CD8-positive, alpha-beta memory T cell (primary cell): Measurements from ENCODE around the gene CFAP43. TPM values are rescaled to one million over a fixed set of nuclear protein-coding genes. Genes with fewer than 3 reads are reported as not detected.

Experiments
- CTCF ChIA-PET: fragments of 350-600 bp; sonication (Branson Sonifier 250); formaldehyde crosslinking; loops from one replicate; lab custom pipeline; 2021; ENCODE audit warnings: antibody characterized with exemption; lab: Charles Lee
- POLR2A ChIA-PET: fragments of 350-600 bp; sonication (Branson Sonifier 250); formaldehyde crosslinking; loops from one replicate; lab custom pipeline; 2021; ENCODE audit warnings: antibody characterized with exemption; lab: Charles Lee
- DNase-seq, 5 donors: peaks; one replicate each; pipeline versions ENCODE4 v3.0.0 to v3.0.0-alpha.2; 2020 to 2022; ENCODE audit warnings: mixed read lengths in 1 of 5
- H3K27ac ChIP-seq: one replicate; pipeline ENCODE4 v1.7.0; 2013; ENCODE audit warnings: low read depth, mild to moderate bottlenecking, low read length, moderate library complexity
- H3K27me3 ChIP-seq: 2 replicates; pipeline ENCODE4 v1.7.0; 2013; ENCODE audit warnings: low read length, mild to moderate bottlenecking; ENCODE audit not compliant: insufficient read depth, poor library complexity, severe bottlenecking
- H3K36me3 ChIP-seq: 2 replicates; pipeline ENCODE4 v1.7.0; 2013; ENCODE audit warnings: mild to moderate bottlenecking, low read length, moderate library complexity; ENCODE audit not compliant: insufficient read depth
- H3K4me1 ChIP-seq: 2 replicates; pipeline ENCODE4 v1.7.0; 2013; ENCODE audit warnings: mild to moderate bottlenecking, low read length, moderate library complexity; ENCODE audit not compliant: insufficient read depth
- H3K4me3 ChIP-seq: 2 replicates; pipeline ENCODE4 v1.7.0; 2013; ENCODE audit warnings: mild to moderate bottlenecking, low read length
- H3K9me3 ChIP-seq: 2 replicates; pipeline ENCODE4 v1.7.0; 2013; ENCODE audit warnings: mild to moderate bottlenecking, low read length
- H3K27ac Mint-ChIP-seq, 8 donors: one replicate each; pipeline ENCODE4 v1.8.0; 2020 to 2021; ENCODE audit warnings: mixed read lengths in 8 of 8, mild to moderate bottlenecking in 6 of 8, inconsistent platforms in 3 of 8, moderate library complexity in 3 of 8
- H3K27me3 Mint-ChIP-seq, 2 donors: one replicate each; pipeline ENCODE4 v1.8.0; 2020 to 2021; ENCODE audit warnings: mixed read lengths in 2 of 2, mild to moderate bottlenecking in 1 of 2, moderate library complexity in 1 of 2
- H3K36me3 Mint-ChIP-seq, 3 donors: one replicate each; pipeline ENCODE4 v1.8.0; 2020 to 2021; ENCODE audit warnings: mixed read lengths in 3 of 3, inconsistent platforms in 1 of 3, mild to moderate bottlenecking in 1 of 3
- H3K4me1 Mint-ChIP-seq, 3 donors: one replicate each; pipeline ENCODE4 v1.8.0; 2020 to 2021; ENCODE audit warnings: mixed read lengths in 3 of 3, inconsistent platforms in 1 of 3, mild to moderate bottlenecking in 1 of 3
- H3K4me3 Mint-ChIP-seq, 7 donors: one replicate each; pipeline ENCODE4 v1.8.0; 2020 to 2021; ENCODE audit warnings: mixed read lengths in 7 of 7, mild to moderate bottlenecking in 6 of 7, moderate library complexity in 4 of 7, inconsistent platforms in 2 of 7
- H3K9me3 Mint-ChIP-seq, 5 donors: one replicate each; pipeline ENCODE4 v1.8.0; 2020 to 2022; ENCODE audit warnings: mixed read lengths in 5 of 5, mild to moderate bottlenecking in 3 of 5, moderate library complexity in 2 of 5, inconsistent platforms in 1 of 5
- polyA plus RNA-seq: library from polyadenylated mRNA; unstranded; fragments of 300-500 nt; fragmentation: Illumina TruSeq; gene quantifications from one replicate; pipeline ENCODE4 v1.2.3, GENCODE V29; 2021
- total RNA-seq, 2 experiments: library from RNA; stranded (reverse); gene quantifications; one replicate each; pipeline ENCODE4 v1.2.3, GENCODE V29; 2021

The CFAP43 gene
- total and polyA plus RNA-seq, 3 experiments from 2014 or later = 0.07 TPM; not detected in 2

GRCh38 chr10:104255311-104255981, 23.3 kb upstream of the CFAP43 start:
- peaks cover 0 to 42% (median 9%) of the 10 kb centered on the region in 3 donors for H3K36me3 Mint-ChIP-seq
- ChIA-PET POLR2A (interaction anchor here (1.3 to 1.8 kb wide), 2 partner anchors 12 to 134 kb away, joined by 4 to 13 read pairs; partner anchors contain the start of genes GSTO2 and SFR1), CTCF (interaction anchor here (1.3 to 8.2 kb wide), 5 partner anchors 8 to 134 kb away, joined by 3 to 57 read pairs (median 4); partner anchors contain the start of gene SFR1)
- Histone ChIP-seq H3K36me3 (peaks cover 8% of the 10 kb centered on the region), H3K27ac (peak overlapping the region; percentile 76), H3K4me1 (peaks cover 48% of the 10 kb centered on the region), H3K4me3 (peak overlapping the region; percentile 64), H3K9me3 (no peaks in the 10 kb centered on the region), H3K27me3 (no peaks in the 10 kb centered on the region)
- peak overlapping the region; percentile 91 to 99 (median 95) for H3K4me3 Mint-ChIP-seq
- peak overlapping the region; percentile 84 to 99 (median 96) for H3K27ac Mint-ChIP-seq
- DNase-seq = peak in 1 of 5 donors; percentile 28
- no peaks in the 10 kb centered on the region for H3K9me3 Mint-ChIP-seq
- H3K27me3 Mint-ChIP-seq = peaks cover 4% of the 10 kb centered on the region in 2 donors
- peaks cover 42 to 61% (median 56%) of the 10 kb centered on the region in 3 donors for H3K4me1 Mint-ChIP-seq

DNA sequence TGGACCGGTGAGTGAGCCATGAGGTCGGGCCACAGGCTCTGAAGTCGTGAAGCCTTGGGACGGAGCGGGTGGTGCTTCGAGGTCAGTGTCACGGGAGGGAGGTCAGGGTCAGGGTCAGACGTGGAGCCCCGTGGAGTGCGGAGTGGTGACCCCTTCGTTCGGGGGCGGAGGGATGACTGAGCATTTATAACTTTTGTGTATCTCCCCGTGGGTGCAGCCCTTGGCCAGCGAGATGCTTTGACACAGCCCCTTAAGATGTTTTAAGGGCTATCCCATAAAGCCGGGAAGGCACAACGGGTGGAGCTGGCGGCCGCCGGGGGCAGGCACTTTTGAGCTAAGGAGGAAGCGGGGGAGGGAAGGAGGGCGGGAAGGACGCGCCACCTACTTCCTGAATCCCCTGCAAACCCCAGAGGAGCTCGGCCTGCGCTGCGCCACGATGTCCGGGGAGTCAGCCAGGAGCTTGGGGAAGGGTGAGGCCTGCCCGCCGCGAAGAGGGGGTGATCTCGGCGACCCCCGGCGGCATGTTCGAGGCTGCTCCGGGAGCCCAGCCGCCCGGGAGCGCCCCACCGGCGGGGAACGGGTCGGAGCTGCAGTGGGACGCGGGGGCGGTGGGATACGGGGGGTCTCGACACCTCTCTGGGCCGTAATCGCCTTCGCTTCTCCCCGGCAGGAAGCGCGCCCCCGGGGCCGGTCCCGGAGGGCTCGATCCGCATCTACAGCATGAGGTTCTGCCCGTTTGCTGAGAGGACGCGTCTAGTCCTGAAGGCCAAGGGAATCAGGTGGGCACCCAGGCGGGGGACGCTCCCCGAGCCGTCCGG, 22.5 kb upstream of the CFAP43 start, which contains the start of gene GSTO1:
TSS of gene GSTO1 (plus strand) at position 400 of the 818 bp plus-strand sequence. CDS start at position 437, 37 bp downstream.
- H3K9me3 Mint-ChIP-seq = no peaks in the 10 kb centered on the region
- POLR2A ChIA-PET = interaction anchor here (0.6 to 1.8 kb wide), 4 partner anchors 10 to 133 kb away, joined by 3 to 13 read pairs (median 4); partner anchors contain the start of genes GSTO2 and SFR1
- Histone ChIP-seq H3K27me3 (no peaks in the 10 kb centered on the region), H3K4me3 (peak within 1 kb of the TSS; percentile 64), H3K4me1 (peaks cover 41% of the 10 kb centered on the region), H3K36me3 (peaks cover 5% of the 10 kb centered on the region), H3K27ac (peak within 1 kb of the TSS; percentile 76), H3K9me3 (no peaks in the 10 kb centered on the region)
- H3K36me3 Mint-ChIP-seq = peaks cover 0 to 34% (median 6%) of the 10 kb centered on the region in 3 donors
- H3K27ac Mint-ChIP-seq = peak within 1 kb of the TSS; percentile 84 to 99 (median 96)
- CTCF ChIA-PET = interaction anchor here (0.9 to 8.2 kb wide), 5 partner anchors 9 to 37 kb away, joined by 3 to 57 read pairs (median 5); no protein-coding TSS in a partner anchor
- peak; percentile 40 to 70 (median 47) for DNase-seq
- peaks cover 34 to 53% (median 49%) of the 10 kb centered on the region in 3 donors for H3K4me1 Mint-ChIP-seq
- peaks cover 8 to 11% of the 10 kb centered on the region in 2 donors for H3K27me3 Mint-ChIP-seq
- peak within 1 kb of the TSS; percentile 91 to 99 (median 95) for H3K4me3 Mint-ChIP-seq

GRCh38 chr10:104253606-104254410, 21.6 kb upstream of the CFAP43 start:
- POLR2A ChIA-PET = interaction anchor here (0.6 to 1.8 kb wide), 5 partner anchors 11 to 132 kb away, joined by 3 to 13 read pairs (median 4); partner anchors contain the start of genes GSTO2 and SFR1
- no peak for DNase-seq
- Histone ChIP-seq H3K4me3 (peak overlapping the region; percentile 64), H3K27me3 (no peaks in the 10 kb centered on the region), H3K4me1 (peaks cover 34% of the 10 kb centered on the region), H3K9me3 (no peaks in the 10 kb centered on the region), H3K36me3 (no peaks in the 10 kb centered on the region), H3K27ac (peak overlapping the region; percentile 76)
- Mint-ChIP-seq H3K4me1 (peaks cover 26 to 44% (median 40%) of the 10 kb centered on the region in 3 donors), H3K9me3 (no peaks in the 10 kb centered on the region), H3K4me3 (peak overlapping the region; percentile 91 to 99 (median 95)), H3K36me3 (peaks cover 0 to 25% (median 3%) of the 10 kb centered on the region in 3 donors), H3K27ac (peak overlapping the region; percentile 48 to 99 (median 92)), H3K27me3 (peaks cover 9 to 19% of the 10 kb centered on the region in 2 donors)
- CTCF ChIA-PET = interaction anchor here (0.9 to 8.2 kb wide), 7 partner anchors 8 to 38 kb away, joined by 3 to 57 read pairs (median 4); partner anchors contain the start of gene CFAP43

GRCh38 chr10:104253106-104253505, 20.9 kb upstream of the CFAP43 start:
- Histone ChIP-seq H3K9me3 (no peaks in the 10 kb centered on the region), H3K4me3 (no peak overlapping the region), H3K4me1 (peaks cover 30% of the 10 kb centered on the region), H3K36me3 (no peaks in the 10 kb centered on the region), H3K27me3 (no peaks in the 10 kb centered on the region), H3K27ac (no peak overlapping the region)
- peaks cover 0 to 19% (median 3%) of the 10 kb centered on the region in 3 donors for H3K36me3 Mint-ChIP-seq
- no peaks in the 10 kb centered on the region for H3K9me3 Mint-ChIP-seq
- ChIA-PET CTCF (interaction anchor here (1.0 to 8.2 kb wide), 3 partner anchors 11 to 23 kb away, joined by 4 to 57 read pairs (median 4); partner anchors contain the start of gene CFAP43), POLR2A (interaction anchor here (1.3 kb wide), 1 partner anchor 13 kb away, joined by 4 read pairs; no protein-coding TSS in a partner anchor)
- H3K4me1 Mint-ChIP-seq = peaks cover 21 to 38% (median 33%) of the 10 kb centered on the region in 3 donors
- peaks cover 9 to 26% of the 10 kb centered on the region in 2 donors for H3K27me3 Mint-ChIP-seq
- DNase-seq = no peak
- H3K4me3 Mint-ChIP-seq = peak overlapping the region; percentile 19 to 96 (median 94)
- peak overlapping the region in 4 of 8 donors; percentile 53 to 98 (median 80) for H3K27ac Mint-ChIP-seq

DNA sequence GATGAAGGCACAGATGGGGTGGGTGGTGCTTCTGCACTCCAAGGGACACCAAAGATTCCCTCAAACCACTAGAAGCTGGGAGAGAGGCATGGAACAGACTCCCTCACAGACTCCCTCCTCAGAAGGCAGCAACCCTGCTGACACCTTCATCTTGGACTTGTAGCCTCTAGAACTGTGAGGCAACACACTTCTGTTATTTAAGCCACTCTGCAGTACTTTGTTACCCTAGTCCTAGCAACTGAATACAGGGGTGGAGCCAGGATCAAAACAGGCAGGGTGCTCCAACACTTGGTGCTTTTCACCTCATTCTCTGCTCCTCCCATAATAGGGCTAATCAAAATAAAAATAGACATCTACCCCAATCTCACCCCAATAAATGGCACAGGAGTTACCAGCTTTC, 20.2 kb upstream of the CFAP43 start:
- CTCF ChIA-PET = interaction anchor here (1.3 kb wide), 1 partner anchor 12 kb away, joined by 4 read pairs; no protein-coding TSS in a partner anchor
- no peak for DNase-seq
- Histone ChIP-seq H3K4me3 (no peak overlapping the region), H3K9me3 (no peaks in the 10 kb centered on the region), H3K27ac (no peak overlapping the region), H3K4me1 (peaks cover 22% of the 10 kb centered on the region), H3K36me3 (no peaks in the 10 kb centered on the region), H3K27me3 (no peaks in the 10 kb centered on the region)
- H3K4me1 Mint-ChIP-seq = peaks cover 18 to 33% (median 29%) of the 10 kb centered on the region in 3 donors
- peak overlapping the region in 2 of 7 donors; percentile 20 to 96 for H3K4me3 Mint-ChIP-seq
- no peak overlapping the region for H3K27ac Mint-ChIP-seq
- H3K9me3 Mint-ChIP-seq = no peaks in the 10 kb centered on the region
- H3K27me3 Mint-ChIP-seq = peaks cover 9 to 30% of the 10 kb centered on the region in 2 donors
- POLR2A ChIA-PET = no interaction called here
- H3K36me3 Mint-ChIP-seq = peaks cover 0 to 14% (median 0%) of the 10 kb centered on the region in 3 donors

- Histone ChIP-seq H3K27ac (no peak overlapping the region), H3K27me3 (no peaks in the 10 kb centered on the region), H3K4me3 (no peak overlapping the region), H3K9me3 (no peaks in the 10 kb centered on the region), H3K4me1 (peaks cover 13% of the 10 kb centered on the region), H3K36me3 (no peaks in the 10 kb centered on the region)
- DNase-seq = no peak
- H3K27me3 Mint-ChIP-seq = peaks cover 9 to 33% of the 10 kb centered on the region in 2 donors
- H3K27ac Mint-ChIP-seq = no peak overlapping the region
- CTCF ChIA-PET = no interaction called here
- H3K36me3 Mint-ChIP-seq = peaks cover 0 to 11% (median 0%) of the 10 kb centered on the region in 3 donors
- POLR2A ChIA-PET = no interaction called here
- peak overlapping the region in 1 of 7 donors; percentile 60 for H3K4me3 Mint-ChIP-seq
- H3K4me1 Mint-ChIP-seq = peaks cover 11 to 25% (median 20%) of the 10 kb centered on the region in 3 donors
- no peaks in the 10 kb centered on the region for H3K9me3 Mint-ChIP-seq
Measured at GRCh38 chr10:104251443-104251842, 19.3 kb upstream of the CFAP43 start.
